Measurements from ENCODE around the gene CELF4.

The CELF4 gene

DNA sequence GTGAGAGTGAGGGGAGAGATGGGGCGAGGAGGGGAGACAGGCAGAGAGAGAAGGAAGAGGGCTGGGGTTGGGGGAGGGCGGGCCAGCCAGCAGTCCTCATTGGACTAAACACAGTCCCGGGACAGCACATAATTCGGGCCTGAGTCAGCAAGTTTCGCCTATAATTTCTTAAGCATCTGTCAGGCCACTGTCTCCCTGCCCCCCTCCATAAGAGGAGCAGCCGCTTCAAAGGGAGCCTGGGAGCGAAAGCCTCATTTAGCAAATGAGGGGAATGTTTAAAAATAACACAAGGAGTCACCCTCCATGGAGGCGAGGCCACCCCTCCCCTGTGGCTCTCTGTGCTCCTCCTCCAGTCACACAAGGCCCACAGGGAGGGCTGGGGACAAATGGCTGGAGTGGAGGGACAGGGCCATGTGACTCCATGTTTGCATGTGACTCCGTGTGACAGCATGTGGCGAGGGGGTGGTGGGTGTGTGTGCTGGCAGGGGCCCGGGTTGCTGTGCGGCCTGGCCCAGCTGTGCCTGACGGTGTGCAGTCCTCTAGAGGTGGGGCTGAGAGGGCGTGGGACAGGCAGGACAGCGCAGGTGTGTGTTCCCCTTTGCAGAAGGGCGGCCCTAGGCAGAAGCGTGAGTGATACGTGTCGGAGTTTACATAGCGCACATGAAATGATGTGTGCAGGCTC is 162.4 kb downstream of the CELF4 start:
- TF ChIP-seq GATA2 (IDR thresholded peaks at IDR 0.05; ENCODE audit: low read depth, low read length) (no peak), GATA3 (IDR thresholded peaks at IDR 0.05; ENCODE audit: low read depth, low read length) (no peak)

DNA sequence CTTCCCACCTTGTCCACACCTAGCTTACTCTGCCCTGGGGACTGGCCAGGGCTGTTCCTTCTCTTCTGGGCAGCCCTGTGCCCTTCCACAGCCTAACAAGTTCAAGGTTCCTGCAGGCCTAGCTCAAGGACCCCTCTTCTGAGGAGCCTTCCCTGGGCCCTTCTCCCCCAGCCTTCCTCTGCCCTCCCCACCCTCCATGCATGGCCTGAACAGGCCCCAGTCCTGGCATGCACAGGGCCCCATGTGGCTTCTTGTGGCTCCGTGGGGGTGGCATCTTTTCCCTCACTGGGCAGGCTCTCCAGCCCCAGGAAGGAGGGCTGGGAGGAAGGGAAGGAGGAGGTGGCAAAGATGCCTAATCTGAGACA is 162.9 kb downstream of the CELF4 start:
- TF ChIP-seq GATA2 (IDR thresholded peaks at IDR 0.05; ENCODE audit: low read depth, low read length) (no peak), GATA3 (IDR thresholded peaks at IDR 0.05; ENCODE audit: low read depth, low read length) (no peak)

DNA sequence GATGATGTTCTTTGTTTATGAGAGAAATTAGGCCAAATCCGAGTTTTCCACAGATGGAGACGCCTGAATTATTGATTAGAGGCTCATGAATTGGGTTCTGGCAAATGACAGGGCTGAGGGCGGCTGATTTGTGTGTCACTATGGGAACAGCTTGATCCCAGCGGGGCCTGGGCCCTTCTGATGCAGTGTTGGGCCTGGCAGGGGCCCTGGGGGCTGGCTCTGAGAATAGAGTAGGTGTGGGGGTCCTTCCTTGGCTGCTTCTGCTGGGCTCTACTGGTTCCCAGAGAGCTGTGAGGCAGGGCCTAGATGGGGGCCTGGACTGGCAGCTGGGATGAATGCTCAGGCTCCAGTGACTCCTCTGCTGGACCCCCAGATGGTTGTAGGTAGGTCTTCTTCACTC is 164.8 kb downstream of the CELF4 start:
- TF ChIP-seq GATA3 (IDR thresholded peaks at IDR 0.05; ENCODE audit: low read depth, low read length), result no peak
- no peak for TF ChIP-seq GATA2 (IDR thresholded peaks at IDR 0.05; ENCODE audit: low read depth, low read length)

DNA sequence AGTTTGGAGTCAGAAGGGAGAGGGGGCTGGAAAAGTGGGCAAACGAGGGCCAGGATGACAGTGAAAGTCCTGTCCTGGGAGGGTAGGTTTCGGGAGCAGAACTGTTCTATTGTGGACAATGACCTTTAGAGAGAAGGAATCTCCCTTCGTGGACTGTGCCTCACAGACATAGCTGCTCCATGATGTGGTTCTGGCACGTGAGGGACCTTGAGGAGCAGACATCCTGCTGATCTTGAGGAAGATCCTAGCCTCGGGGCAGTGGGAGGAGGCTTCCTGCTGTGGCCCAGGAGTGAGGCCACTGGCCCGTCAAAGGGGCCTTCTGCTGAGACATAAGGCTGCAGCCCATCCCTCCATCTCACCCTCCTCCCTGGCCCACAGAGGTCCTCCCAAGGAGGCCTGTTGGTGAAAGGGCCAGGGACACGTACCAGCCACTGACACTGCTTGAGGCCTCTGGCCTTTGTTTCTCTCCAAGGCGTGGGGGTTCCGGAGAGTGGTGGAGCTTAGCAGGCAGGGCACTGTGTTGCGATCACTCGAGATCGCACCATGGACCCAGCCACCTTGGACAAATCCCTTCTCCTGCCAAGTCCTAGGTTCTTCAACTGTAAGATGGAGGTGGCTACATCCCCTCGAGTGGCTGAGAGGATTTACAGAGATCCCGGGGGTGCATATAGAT is 167.2 kb downstream of the CELF4 start:
- TF ChIP-seq GATA2 (IDR thresholded peaks at IDR 0.05; ENCODE audit: low read depth, low read length) (no peak), GATA3 (IDR thresholded peaks at IDR 0.05; ENCODE audit: low read depth, low read length) (no peak)

DNA sequence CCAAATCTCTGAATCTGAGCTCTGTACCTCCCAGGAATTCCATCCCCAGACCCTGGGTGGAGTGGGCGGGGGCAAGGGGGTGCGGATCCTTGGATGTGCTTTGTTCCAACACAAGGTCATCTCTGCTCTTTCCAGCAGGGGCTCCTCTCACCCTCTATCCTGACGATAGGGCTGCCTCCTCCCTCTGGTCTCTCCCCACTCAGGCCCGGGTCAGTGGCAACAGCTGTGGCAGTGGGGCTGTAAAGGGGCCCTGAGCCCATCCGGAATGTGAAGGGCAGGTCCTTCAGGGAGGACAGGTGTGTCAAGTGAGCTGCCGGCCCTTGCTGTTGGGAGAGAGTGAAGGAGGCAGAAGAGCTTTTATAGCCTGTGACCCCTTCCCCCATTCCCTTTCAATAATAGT is 167.8 kb downstream of the CELF4 start:
- TF ChIP-seq GATA2 (IDR thresholded peaks at IDR 0.05; ENCODE audit: low read depth, low read length) (no peak), GATA3 (IDR thresholded peaks at IDR 0.05; ENCODE audit: low read depth, low read length) (no peak)

DNA sequence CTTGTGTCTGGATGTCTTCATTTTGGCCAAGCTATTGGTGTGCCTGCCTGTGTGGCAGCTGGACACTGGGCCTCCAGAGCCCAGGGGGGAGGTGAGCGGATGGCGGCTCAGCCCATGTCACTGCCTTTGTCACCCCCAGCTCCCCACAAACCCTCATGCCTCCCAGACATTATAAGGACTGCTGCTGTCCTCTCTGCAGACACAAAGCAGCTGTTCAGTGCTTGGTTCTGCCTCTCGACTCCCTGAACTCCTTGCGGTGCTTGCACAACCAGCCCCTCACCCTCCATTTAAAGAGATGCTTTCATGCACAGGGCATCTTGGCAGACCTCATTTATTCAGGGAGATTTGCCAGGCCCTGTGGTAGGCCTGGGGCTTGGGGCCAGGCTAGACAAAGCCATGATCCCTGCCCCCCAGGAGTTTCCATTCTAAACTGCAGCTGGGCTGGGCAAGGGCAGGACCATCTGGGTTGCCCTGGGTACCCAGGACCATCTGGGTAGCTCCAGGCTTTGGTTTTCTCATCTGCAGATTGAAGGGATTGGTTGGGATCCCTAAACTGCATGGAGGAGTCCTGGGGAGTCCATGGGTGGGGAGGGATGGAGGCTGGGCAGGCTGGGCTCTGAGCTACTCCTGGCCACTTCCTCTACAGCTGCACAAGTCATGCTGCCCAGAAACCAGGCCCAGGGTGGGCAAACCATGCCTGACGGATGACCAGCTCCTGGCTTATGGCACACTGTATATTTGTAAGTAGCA is 168.5 kb downstream of the CELF4 start:
- TF ChIP-seq GATA3 (IDR thresholded peaks at IDR 0.05; ENCODE audit: low read depth, low read length) (no peak), GATA2 (IDR thresholded peaks at IDR 0.05; ENCODE audit: low read depth, low read length) (no peak)

DNA sequence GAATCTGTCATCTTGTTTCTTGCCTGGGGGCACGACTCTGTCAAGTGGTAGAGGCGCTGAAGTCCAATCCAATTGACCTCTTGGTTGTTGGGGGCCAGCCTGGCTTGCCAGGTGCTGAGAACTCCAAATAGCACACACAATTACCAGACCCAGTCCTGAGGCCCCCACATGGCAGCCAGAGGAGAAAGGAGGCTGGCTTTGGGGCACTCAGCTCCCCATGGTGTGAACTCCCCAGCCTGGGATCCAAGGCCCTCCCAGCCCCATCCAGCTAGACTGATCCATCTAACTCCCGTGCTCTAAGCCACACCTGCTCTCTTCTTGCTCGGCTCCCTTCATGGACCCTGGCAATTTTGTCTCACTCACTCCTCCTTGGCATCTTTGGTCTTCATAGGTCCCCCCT is 170.0 kb downstream of the CELF4 start:
- TF ChIP-seq GATA3 (IDR thresholded peaks at IDR 0.05; ENCODE audit: low read depth, low read length) (no peak), GATA2 (IDR thresholded peaks at IDR 0.05; ENCODE audit: low read depth, low read length) (no peak)

DNA sequence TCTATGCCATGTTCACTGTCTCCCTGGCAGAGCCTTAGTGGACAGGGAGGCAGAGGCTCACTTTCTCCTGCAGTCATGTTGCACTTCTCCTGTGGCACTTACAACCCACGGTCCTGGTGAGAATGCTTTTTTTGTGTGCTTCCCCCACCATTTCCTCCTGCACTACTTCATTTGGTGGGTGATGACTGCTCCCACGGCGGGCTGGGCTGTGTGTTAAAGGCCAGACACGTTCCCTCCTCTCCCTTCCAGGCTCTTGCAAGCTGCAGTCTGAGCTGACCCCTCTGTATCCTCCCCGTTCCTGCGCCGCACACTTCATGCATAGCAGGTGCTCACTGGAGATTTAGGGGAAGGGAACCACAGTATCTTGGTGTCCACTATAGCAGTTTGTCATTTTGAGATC is 170.5 kb downstream of the CELF4 start:
- TF ChIP-seq GATA3 (IDR thresholded peaks at IDR 0.05; ENCODE audit: low read depth, low read length) (no peak), GATA2 (IDR thresholded peaks at IDR 0.05; ENCODE audit: low read depth, low read length) (no peak)

DNA sequence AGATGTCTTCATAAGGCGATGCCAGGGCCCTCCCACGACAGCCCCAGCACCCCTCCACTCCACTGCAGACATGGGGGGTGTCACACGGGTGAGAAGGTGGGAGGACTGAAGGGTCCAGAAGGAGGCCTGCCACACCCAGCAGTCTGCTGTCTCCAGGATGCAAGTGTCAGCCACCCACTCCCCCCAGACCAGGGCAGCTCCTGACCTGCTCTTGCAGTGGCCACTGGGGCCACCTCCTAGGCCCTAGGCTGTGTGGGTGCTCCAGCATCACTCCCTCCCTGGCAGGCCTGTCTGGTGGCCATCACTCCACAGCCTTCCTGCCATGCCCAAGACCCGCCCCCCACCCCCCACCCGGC is 171.0 kb downstream of the CELF4 start:
- no peak for TF ChIP-seq GATA3 (IDR thresholded peaks at IDR 0.05; ENCODE audit: low read depth, low read length)
- no peak for TF ChIP-seq GATA2 (IDR thresholded peaks at IDR 0.05; ENCODE audit: low read depth, low read length)

DNA sequence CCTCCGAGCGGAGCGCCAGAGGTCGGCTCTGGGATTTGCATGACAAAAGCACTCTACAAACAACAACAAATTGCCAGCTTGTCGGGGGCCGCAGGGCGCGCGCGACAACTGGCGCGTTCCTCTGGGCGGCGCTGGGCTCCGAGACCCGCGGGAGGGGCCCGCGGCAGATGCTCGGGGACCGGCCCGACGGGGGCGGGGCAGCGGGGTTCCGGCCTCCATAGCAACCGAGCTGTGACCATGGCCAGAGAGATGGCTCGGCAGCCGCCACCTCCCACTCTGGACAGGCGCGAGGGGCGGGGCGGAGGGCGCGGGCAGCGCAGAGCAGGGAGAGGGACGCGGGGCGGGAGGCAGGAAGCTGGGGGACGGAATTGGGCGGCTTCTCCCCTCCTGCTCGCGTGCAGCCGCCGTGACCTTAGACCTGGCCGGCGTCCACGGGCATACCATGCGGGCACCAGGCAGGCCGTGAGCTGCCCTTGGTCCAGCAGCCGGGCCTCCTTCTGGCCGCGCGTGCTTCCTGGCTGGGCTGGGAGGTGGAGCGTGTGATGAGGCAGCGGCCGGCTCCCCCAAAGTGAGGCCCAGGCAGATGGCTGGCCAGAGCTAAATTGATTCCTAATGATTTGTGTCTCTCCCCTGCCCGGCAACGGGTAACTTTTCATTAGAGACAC is 171.5 kb downstream of the CELF4 start:
- no peak for TF ChIP-seq GATA2 (IDR thresholded peaks at IDR 0.05; ENCODE audit: low read depth, low read length)
- TF ChIP-seq GATA3 (IDR thresholded peaks at IDR 0.05; ENCODE audit: low read depth, low read length), result no peak

DNA sequence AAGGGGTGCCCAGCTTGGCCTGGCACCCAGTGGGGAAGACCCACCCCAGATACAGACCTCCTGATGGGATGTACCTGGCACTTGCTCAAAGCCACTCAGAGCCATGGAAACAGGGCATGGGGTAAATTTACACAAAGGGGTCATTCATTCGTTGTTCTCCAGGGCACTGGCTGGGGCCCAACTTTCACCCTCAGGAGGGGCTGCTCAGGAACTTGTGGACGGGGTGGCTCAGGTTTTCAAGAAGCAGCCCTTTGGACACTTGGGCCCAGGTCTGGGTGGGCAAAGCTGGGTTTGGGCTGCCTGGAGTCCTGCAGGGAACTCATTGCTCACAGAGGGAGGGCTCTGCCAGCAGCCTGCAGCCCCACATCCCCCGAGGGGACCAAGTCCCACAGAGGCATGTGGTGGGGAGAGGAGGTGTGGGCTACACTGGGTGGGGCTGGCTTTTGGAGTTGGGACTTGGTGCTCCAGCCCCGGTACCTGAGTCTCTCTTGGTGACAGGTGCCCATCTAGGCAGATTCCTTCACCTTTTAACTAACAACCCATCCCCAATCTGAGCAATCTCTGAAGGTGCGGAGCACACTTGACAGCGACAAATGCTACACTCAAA is 172.3 kb downstream of the CELF4 start:
- no peak for TF ChIP-seq GATA2 (IDR thresholded peaks at IDR 0.05; ENCODE audit: low read depth, low read length)
- no peak for TF ChIP-seq GATA3 (IDR thresholded peaks at IDR 0.05; ENCODE audit: low read depth, low read length)

DNA sequence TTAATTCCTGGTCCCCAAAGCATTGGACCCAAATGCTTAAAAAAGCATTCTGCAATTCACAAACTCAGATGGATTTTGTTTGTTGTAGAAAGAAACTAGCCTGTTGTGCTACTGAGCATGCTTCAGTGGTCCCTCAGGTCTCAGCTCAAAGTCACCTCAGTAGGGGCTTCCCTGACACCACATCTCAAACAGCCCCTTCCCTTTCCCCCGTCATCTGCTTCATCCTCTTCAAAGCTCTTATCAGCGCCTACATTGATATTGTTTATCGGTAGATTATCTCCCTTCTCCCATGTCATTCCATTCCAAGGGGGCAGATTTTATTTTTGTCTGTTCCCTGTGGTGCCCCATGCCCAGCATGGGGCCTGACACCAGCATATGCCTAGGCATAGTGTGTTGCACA is 172.9 kb downstream of the CELF4 start:
- TF ChIP-seq GATA3 (IDR thresholded peaks at IDR 0.05; ENCODE audit: low read depth, low read length), result no peak
- no peak for TF ChIP-seq GATA2 (IDR thresholded peaks at IDR 0.05; ENCODE audit: low read depth, low read length)

DNA sequence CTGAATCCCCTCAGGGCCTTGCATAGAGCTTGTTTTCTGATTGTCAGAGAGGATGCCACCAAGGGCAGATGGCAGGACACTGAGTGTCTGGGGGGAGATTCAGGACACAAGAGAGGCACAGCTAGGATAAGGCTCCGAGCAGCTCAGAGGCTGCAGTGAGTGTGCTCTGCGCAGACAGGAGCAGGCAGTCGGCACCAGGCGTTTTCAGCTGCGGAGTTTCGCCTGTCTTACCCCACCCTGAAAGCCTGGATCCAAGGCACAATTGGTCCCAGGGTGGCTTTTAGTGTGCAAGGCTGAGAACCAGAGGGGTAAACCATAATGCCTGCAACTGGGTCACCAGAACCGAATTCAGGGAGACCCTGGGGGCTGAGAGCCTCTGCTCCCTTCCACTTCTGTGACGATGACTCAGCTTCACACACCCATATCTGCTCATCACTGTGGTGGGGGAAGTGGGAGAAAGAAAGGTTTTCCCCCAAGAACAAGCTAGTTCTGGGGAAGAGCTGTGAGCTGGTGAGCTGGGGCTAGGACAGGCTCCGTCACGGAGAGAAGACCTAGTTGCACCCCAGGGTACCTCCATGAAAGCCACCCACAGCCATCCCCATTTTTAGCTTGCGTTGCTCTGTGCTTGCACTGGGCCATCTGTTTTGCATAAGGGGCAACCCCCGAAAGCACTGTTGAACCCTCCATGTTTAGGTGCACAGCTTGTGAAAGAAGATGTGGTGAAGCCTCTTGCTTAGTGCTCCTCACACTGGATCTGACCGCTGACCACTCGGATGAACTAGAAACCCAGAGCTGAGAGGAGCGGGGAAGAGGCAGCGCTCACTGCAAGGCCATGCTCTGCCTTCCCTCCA is 173.7 kb downstream of the CELF4 start:
- TF ChIP-seq GATA2 (IDR thresholded peaks at IDR 0.05; ENCODE audit: low read depth, low read length), result no peak
- no peak for TF ChIP-seq GATA3 (IDR thresholded peaks at IDR 0.05; ENCODE audit: low read depth, low read length)

Data from SH-SY5Y (cell line).